ENCODE measurements around the gene GSK3B.

GRCh38 chr3:120071259-120071658 lies 23.0 kb downstream of the GSK3B start:
- TF ChIP-seq POLR2A (IDR thresholded peaks at IDR 0.05), result no peak
- TF ChIP-seq CTCF (IDR thresholded peaks at IDR 0.05), result no peak
